Activated CD4-positive, alpha-beta T cell treated with anti-CD3 and anti-CD28 coated beads for 4 hours (primary cell): ENCODE measurements around the gene NOG.

Source experiments
- DNase-seq, 2 donors: peaks; one replicate each; pipeline ENCODE4 v3.0.0-alpha.2; 2020

Gene NOG

GRCh38 chr17:56638591-56639051 is 45.1 kb downstream of the NOG start:
- DNase-seq: no peak

- no peak for DNase-seq
Measured at GRCh38 chr17:56639517-56639916, 46.0 kb downstream of the NOG start.

GRCh38 chr17:56640116-56640515 is 46.6 kb downstream of the NOG start:
- no peak for DNase-seq

- no peak for DNase-seq
Measured at GRCh38 chr17:56641373-56641772, 47.9 kb downstream of the NOG start.

- no peak for DNase-seq
Measured at GRCh38 chr17:56641894-56642293, 48.4 kb downstream of the NOG start.

GRCh38 chr17:56642424-56642823 is 48.9 kb downstream of the NOG start:
- no peak for DNase-seq
